Left ventricle myocardium superior (tissue), 1 donor: ENCODE data around the gene LCP2. TPM values are rescaled to one million over a fixed set of nuclear protein-coding genes. Genes with fewer than 3 reads are reported as not detected.

Source experiments
- ATAC-seq: fragments of 200-7000 bp; cut with Tn5 transposase; one replicate; pipeline ENCODE4 v1.9.1; 2020; ENCODE audit warnings: mild to moderate bottlenecking, moderate library complexity
- DNase-seq: peaks from one replicate; pipeline ENCODE4 v3.0.0-alpha.2; 2020
- intact Hi-C: fragments of 100-400 bp; cut with micrococcal nuclease; formaldehyde crosslinking; loops from one replicate; pipeline ENCODE4 v1.11.0; 2022
- total RNA-seq: library from RNA; stranded (reverse); fragmentation: NEBNext Ultra II Directional; extraction: Animal tissue kit (Norgen Biotek cat#: 25700); gene quantifications from one replicate; pipeline ENCODE4 v1.2.1, GENCODE V29; 2021
- donor health status: DM: no; HTN: yes; CAD: no; lungs with severe emphysema.

LCP2 gene
- total RNA-seq, 1 donor from 2014 or later = 7.1 TPM

GRCh38 chr5:170327168-170327567 lies 29.6 kb upstream of the LCP2 start:
- ATAC-seq (no peak), DNase-seq (no peak)
- intact Hi-C loops = no loop called here

DNA sequence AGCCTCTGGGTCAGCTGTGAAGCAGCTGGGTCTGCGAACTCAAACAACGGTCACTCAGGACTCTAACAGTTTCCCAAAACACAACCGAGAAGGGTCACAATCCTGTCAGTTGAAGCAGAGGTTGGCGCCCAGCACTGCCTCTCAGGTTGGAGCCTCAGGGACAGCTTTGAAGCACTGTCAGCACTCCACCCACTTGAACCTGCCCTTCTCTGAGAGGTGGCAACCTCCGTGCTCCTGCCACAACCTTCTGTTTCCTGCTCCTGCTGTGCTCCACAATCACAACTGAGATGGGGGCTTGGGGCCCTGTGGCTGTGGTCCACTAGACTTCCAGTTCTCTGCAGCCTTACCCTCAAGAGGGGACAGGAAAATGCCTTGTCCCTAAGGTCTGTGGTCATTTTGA lies 21.7 kb upstream of the LCP2 start:
- no peak for ATAC-seq
- DNase-seq = no peak
- intact Hi-C loops = no loop called here

GRCh38 chr5:170317499-170317898 lies 19.9 kb upstream of the LCP2 start:
- intact Hi-C loops = no loop called here
- no peak for ATAC-seq
- no peak for DNase-seq

GRCh38 chr5:170316937-170317336 lies 19.4 kb upstream of the LCP2 start:
- no peak for ATAC-seq
- no peak for DNase-seq
- intact Hi-C loops = no loop called here

- ATAC-seq = peak; percentile 90
- intact Hi-C loops = no loop called here
- peak; percentile 84 for DNase-seq
These were observed 17.6 kb upstream of the LCP2 start for GRCh38 chr5:170315154-170315553.

DNA sequence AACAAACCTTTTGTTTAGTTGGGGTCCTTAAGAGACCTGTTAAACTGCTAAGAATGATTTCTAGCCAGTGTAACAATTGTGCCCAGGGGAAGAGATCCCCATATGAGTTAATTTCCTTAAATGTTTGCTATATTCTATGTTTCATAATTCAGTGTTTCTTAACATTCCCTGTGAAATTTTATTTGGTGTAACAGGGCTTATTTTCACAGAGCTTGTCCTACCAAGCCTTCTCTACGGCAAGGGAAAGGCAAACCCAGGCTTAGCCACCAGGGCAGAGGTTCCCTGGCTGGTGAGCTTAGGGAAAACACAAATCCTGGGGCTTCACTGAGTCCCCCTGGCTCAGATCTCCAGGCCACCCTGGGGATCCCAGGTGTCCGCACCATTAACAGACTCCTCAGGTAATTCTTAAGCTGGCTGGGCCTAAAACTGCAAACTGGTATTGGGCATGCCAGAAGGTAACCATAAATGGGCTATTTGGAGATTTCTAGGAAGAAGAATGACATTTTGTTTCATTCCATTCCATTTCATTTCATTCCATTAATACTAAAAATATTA lies 17.0 kb upstream of the LCP2 start:
- DNase-seq (no peak), ATAC-seq (no peak)
- intact Hi-C loops = no loop called here

DNA sequence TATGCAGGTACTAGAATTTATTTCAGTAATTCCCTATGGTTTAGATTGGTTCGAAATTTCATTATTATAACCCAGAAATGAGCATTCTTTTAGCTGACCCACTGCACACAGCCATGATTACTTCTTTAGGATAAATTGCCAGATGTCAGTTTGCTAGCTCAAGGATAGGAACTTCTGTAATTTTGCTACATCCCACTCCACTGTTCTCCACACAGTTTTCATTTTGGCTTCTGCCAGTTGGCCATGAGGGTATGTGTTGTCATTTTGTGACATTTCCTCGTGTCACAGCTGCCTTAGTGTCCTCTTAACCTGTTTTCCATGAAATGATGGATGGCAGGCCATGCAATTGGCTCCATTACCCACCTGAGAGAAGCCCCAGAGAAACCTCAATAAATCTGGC lies 16.2 kb upstream of the LCP2 start:
- ATAC-seq (no peak), DNase-seq (no peak)
- intact Hi-C loops = no loop called here

DNA sequence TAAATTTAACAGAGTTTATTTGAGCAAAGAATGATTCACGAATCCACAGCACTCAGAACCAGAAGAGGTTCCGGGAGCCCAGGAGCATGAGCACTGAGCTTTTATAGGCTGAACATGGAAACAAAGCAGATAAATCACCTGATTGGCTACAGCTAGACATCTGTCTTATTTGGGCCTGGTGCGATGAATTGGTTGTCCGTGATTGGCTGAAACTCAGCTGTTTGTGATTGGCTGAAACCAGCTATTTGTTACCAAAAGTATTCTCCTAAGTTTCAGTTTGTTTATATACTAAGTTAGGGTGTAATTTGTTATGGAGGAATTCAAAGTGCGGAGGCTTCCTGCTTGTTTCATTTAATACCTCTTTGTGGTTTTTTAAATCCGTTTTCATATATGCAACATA lies 15.8 kb upstream of the LCP2 start:
- no peak for DNase-seq
- intact Hi-C loops = no loop called here
- no peak for ATAC-seq

DNA sequence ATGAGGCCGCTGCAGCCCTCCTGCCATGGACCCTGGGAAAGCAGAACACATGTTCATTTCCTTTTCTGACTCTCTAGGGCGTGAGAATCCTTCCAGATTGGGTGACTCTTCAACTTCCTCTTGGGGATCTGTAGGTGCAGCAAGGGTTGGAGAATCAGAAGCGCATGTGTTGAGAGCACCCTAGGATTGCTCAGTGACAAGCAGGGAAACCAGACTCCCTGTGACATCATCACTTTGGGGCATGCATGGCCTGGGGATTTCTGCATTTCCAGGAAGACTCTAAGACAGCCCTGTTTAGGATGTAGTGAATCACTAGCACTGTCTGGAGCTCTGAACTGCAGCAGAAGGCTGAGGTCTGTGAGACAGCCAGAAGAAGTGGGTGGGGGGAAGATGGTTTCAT lies 15.1 kb upstream of the LCP2 start:
- DNase-seq (no peak), ATAC-seq (no peak)
- intact Hi-C loops = no loop called here

DNA sequence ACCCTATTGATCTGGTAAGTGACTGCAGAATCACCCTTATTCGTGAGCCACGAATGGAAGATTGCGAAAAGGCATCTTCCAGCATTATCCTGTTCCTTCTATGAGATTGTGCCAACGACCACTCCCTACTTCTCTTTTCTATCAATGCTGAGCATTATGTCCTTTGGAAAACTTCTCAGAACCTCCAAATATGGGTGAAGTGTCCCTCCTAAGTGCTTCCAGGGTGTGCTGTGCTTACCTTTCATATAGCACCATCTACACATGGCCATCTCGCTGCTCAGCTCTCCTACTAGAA lies 14.7 kb upstream of the LCP2 start:
- intact Hi-C loops = no loop called here
- ATAC-seq (no peak), DNase-seq (no peak)

GRCh38 chr5:170311511-170312300 lies 14.1 kb upstream of the LCP2 start:
- intact Hi-C loops = no loop called here
- ATAC-seq (no peak), DNase-seq (no peak)

DNA sequence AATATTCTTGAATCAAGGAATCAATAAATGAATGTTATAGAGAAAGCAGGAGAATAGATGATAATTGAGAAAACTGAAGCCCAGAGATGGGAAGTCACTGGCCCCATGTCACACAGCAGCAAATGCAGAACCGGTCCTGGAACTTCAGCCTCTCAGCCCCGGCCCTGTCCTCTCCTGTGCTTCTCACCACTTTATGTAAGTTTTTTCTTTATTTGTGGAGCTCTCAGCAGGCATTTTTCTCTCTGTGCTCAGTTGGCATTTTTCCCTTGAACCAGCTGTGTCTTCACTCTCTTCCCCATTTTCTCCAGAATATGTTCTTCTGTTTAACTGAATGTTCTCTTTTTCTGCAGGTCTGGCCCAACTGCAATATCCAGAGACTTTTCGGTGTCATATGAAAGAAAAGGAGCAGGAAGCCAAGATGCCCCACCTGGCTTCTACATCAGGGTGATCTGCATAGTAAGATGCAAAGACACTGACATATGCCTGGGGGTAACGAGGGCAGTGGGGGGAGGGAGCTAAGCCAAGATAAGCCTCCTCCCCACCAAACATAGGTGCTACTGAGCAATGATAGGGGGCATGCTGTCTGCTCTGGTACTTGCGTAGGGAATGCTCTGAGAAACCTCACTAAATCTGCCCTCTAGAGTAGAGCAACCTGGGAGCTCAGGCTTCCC lies 12.8 kb upstream of the LCP2 start:
- DNase-seq (no peak), ATAC-seq (no peak)
- intact Hi-C loops = no loop called here

DNA sequence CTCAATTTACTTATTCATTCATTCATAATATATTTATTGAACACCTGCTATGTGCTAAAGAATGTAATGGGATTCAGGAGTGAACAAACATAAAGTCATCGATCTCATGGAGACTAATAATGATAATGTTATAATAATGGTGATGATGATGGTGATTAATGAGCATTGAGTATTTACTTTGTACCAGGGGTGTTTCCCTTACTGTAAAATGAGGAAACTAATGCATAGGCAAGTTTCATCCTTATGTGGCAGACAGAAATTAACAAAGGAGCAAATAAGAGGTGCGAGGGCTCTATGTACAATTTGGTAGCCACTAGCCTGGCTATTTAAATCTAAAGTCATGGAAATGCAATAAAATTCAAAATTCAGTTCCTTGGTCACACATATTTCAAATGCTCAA lies 11.1 kb upstream of the LCP2 start:
- ATAC-seq = no peak
- intact Hi-C loops = no loop called here
- DNase-seq = no peak

GRCh38 chr5:170307575-170308465 lies 10.2 kb upstream of the LCP2 start:
- peak; percentile 92 for ATAC-seq

GRCh38 chr5:170306381-170306831 lies 8.8 kb upstream of the LCP2 start:
- DNase-seq (peak; percentile 70), ATAC-seq (peak; percentile 78)
- intact Hi-C loops = no loop called here

More at GRCh38 chr5:170307575-170308465, 10.2 kb upstream of the LCP2 start:
- peak; percentile 76 for DNase-seq
- intact Hi-C loops = no loop called here

- peak; percentile 5 for ATAC-seq
- intact Hi-C loops = no loop called here
These were observed 8.1 kb upstream of the LCP2 start for GRCh38 chr5:170305646-170306025.

DNA sequence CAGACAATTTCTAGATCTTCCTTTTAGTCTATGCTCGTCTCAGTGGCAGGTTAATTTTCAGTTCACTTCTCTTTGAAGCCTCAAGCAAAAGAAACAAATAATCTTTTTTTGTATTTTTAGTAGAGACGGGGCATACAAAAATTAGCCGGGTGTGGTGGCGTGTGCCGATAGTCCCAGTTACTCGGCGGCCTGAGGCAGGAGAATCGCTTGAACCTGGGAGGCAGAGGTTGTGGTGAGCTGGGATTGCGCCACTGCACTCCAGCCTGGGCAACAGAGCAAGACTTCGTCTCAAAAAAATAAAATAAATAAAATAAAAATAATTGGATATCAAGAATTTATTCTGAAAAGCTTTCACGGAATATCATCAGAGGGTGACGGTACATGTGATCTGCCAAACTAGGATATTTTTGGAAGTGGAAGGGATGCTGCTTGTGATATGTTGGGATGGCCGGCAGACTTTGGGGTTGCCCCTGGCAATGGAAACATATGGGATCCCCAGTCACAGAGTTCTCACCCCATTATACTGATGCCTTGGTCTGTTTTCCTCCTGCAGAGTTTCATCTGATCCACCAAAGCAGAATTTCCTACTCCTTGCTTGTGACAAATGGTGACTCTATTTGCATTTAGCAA lies 7.6 kb upstream of the LCP2 start:
- intact Hi-C loops = no loop called here
- DNase-seq = no peak
- ATAC-seq = no peak

More at GRCh38 chr5:170305646-170306025, 8.1 kb upstream of the LCP2 start:
- DNase-seq = no peak

DNA sequence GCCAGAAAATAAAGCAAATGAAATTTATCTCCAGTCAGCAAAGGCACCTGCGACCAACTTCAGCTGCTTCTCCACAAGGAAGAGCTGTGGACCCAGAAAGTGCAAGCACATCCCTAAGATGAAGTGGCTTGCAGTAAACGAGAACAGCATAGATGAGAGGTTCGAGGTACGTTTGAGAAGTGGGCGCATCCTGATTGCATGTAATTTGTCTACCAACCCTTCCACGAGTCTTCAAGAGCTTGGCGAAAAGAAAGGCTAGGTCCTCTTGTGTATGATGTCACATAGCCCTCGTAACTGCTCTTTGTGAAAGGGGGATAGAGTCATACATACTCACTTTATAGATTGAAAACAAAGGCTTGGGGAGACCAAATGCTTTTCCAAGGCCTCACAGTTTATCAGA lies 6.0 kb upstream of the LCP2 start:
- ATAC-seq (no peak), DNase-seq (no peak)
- intact Hi-C loops = no loop called here
